GM18907 (cell line): ENCODE measurements around the gene SMIM11.
"Not testable (repeated sequence)": the region's sequence is repeated elsewhere in the genome, so short reads cannot be mapped to it uniquely, and the experiment has no call there.

Experiments
- ATAC-seq: cut with Tn5 transposase; IDR thresholded peaks from one replicate; pipeline ENCODE4 v1.9.1; 2021; ENCODE audit warnings: mild to moderate bottlenecking, moderate library complexity; ENCODE audit not compliant: unreplicated experiment

The SMIM11 gene

GRCh38 chr21:34407294-34407693 lies 32.0 kb downstream of the SMIM11 start:
- not testable (repeated sequence) for ATAC-seq

- ATAC-seq: not testable (repeated sequence)
Measured at GRCh38 chr21:34417448-34418077, 42.3 kb downstream of the SMIM11 start.

GRCh38 chr21:34423805-34424204 lies 48.5 kb downstream of the SMIM11 start, which contains the start of gene SMIM34:
SMIM34 (minus strand) TSS chr21:34423951; CDS start chr21:34423839, 112 bp downstream.
- ATAC-seq: not testable (repeated sequence)

- ATAC-seq: not testable (repeated sequence)
Measured at GRCh38 chr21:34427339-34427738, 52.0 kb downstream of the SMIM11 start.

- not testable (repeated sequence) for ATAC-seq
Measured at GRCh38 chr21:34428441-34428840, 53.1 kb downstream of the SMIM11 start.

GRCh38 chr21:34429710-34430109 lies 54.4 kb downstream of the SMIM11 start:
- not testable (repeated sequence) for ATAC-seq
